CD4-positive, alpha-beta T cell (primary cell): ENCODE results near the gene RABIF. TPM values are rescaled to one million over a fixed set of nuclear protein-coding genes. Genes with fewer than 3 reads are reported as not detected.
A peak's percentile ranks its signal among the peaks of the same experiment; 100 is the strongest.

Experiments used
- ATAC-seq: fragments of 200-7000 bp; cut with Tn5 transposase; one replicate; pipeline ENCODE4 v1.10.0; 2022; ENCODE audit warnings: mild to moderate bottlenecking; ENCODE audit not compliant: poor library complexity
- CTCF ChIA-PET: fragments of 350-600 bp; sonication (Branson Sonifier 250); formaldehyde crosslinking; loops from one replicate; lab custom pipeline; 2021; ENCODE audit warnings: antibody characterized with exemption, inconsistent platforms; lab: Charles Lee
- POLR2A ChIA-PET: fragments of 350-600 bp; sonication (Branson Sonifier 250); formaldehyde crosslinking; loops from one replicate; lab custom pipeline; 2021; ENCODE audit warnings: antibody characterized with exemption, inconsistent platforms; lab: Charles Lee
- DNase-seq, 14 experiments: peaks; one replicate each; pipeline ENCODE4 v3.0.0-alpha.2; 2013 to 2020; ENCODE audit warnings: mixed read lengths in 2 of 14
- H3K27ac ChIP-seq, 2 donors: one replicate each; pipeline versions ENCODE4 v1.5.1 to v1.7.0; 2013; ENCODE audit warnings: low read length in 2 of 2, low read depth in 1 of 2, mild to moderate bottlenecking in 1 of 2
- H3K27me3 ChIP-seq, 2 experiments: 1 replicate in 1 of 2; 2 replicates in 1 of 2; pipeline versions ENCODE4 v1.6.1 to v1.7.0; 2013; ENCODE audit warnings: low read length in 2 of 2, control low read depth in 1 of 2, mild to moderate bottlenecking in 1 of 2, moderate library complexity in 1 of 2; ENCODE audit not compliant: insufficient read depth in 2 of 2, control insufficient read depth in 1 of 2
- H3K36me3 ChIP-seq: one replicate; pipeline ENCODE4 v1.6.1; 2013; ENCODE audit warnings: low read length, control low read depth; ENCODE audit not compliant: insufficient read depth
- H3K4me1 ChIP-seq: one replicate; pipeline ENCODE4 v1.6.1; 2013; ENCODE audit warnings: low read length, control low read depth; ENCODE audit not compliant: insufficient read depth
- H3K4me3 ChIP-seq: one replicate; pipeline ENCODE4 v1.5.1; 2013; ENCODE audit warnings: mild to moderate bottlenecking, low read length, moderate library complexity
- H3K9me3 ChIP-seq, 2 experiments: 1 replicate in 1 of 2; 2 replicates in 1 of 2; pipeline versions ENCODE4 v1.6.1 to v1.7.0; 2013; ENCODE audit warnings: low read length in 2 of 2, mild to moderate bottlenecking in 2 of 2, control low read depth in 1 of 2, moderate library complexity in 1 of 2; ENCODE audit not compliant: control insufficient read depth in 1 of 2, insufficient read depth in 1 of 2
- H3K27ac Mint-ChIP-seq: one replicate; pipeline ENCODE4 v1.8.0; 2020; ENCODE audit warnings: mixed read lengths
- H3K27me3 Mint-ChIP-seq: one replicate; pipeline ENCODE4 v1.8.0; 2021; ENCODE audit warnings: mixed read lengths
- H3K36me3 Mint-ChIP-seq: one replicate; pipeline ENCODE4 v1.8.0; 2021; ENCODE audit warnings: low read depth, mixed read lengths
- H3K4me1 Mint-ChIP-seq: one replicate; pipeline ENCODE4 v1.8.0; 2021; ENCODE audit warnings: low read depth, mixed read lengths
- H3K4me3 Mint-ChIP-seq: one replicate; pipeline ENCODE4 v1.8.0; 2020; ENCODE audit warnings: mild to moderate bottlenecking, mixed read lengths
- H3K9me3 Mint-ChIP-seq: one replicate; pipeline ENCODE4 v1.8.0; 2020; ENCODE audit warnings: mixed read lengths
- intact Hi-C, 2 experiments: fragments of 100-400 bp; cut with DNase I in 1 of 2; cut with micrococcal nuclease in 1 of 2; formaldehyde crosslinking; loops; one replicate each; pipeline versions ENCODE4 v1.15.1 to v1.9.0; 2023 to 2025; cut with DNase I, micrococcal nuclease
- total RNA-seq, 174 experiments: library from RNA in 2 of 174; stranded (reverse) in 2 of 174; gene quantifications; one replicate each; pipeline ENCODE4 v1.2.3 and lab custom pipeline; 2021 to 2026
- TF ChIP-seq, protein P1 (sequence below): fragments of 200-600 bp; IDR thresholded peaks from one replicate; pipeline ENCODE4 v1.8.0; 2022; ENCODE audit warnings: antibody characterized with exemption, mild to moderate bottlenecking

Gene RABIF
- total RNA-seq, 2 experiments from 2014 or later, result 9.1 to 9.2 TPM

DNA sequence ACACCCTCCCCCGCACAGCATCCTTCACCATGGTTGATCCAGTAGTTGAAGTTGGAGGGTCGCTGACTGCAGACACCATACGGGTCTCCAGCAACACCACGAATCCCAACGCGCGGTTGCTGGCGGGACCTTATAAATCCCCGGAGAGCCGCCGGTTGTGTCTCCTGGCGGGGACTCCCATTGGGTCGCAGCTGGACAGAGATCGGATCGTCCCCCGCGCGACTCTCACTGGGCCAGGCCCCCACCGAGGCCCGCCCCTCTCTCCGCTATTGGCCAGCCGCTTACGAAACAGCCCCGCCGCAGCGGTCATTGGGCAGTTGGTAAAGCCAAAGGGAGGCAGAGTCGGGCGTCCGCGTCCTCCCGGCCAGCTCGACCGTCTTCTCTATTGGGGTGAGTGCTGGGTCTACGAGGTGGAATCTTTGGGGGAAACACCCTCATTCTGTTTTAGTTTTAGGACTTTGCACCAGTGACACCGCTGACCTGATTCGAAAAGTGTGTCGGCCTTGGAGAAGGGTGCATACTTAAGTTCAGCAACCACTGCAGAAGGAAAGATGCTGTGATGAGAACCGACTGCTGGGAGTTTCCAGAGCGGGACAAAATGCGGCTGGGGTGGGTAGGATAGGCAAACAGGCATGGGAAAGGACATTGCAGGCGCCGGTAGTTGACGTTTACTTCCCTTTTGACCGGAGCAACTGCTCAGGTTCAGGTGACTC is 27.4 kb downstream of the RABIF start:
- Histone ChIP-seq H3K4me1 (peaks cover 16% of the 10 kb centered on the region), H3K4me3 (peak overlapping the region; percentile 57), H3K27ac (no peak overlapping the region), H3K27me3 (peaks cover 37 to 40% of the 10 kb centered on the region in 2 experiments), H3K36me3 (no peaks in the 10 kb centered on the region), H3K9me3 (peaks cover 0 to 9% of the 10 kb centered on the region in 2 experiments)
- ChIA-PET POLR2A (interaction anchor here (0.8 kb wide), 1 partner anchor 27 kb away, joined by 4 read pairs; the partner anchor contains the start of gene RABIF), CTCF (interaction anchor here (1.0 kb wide), 1 partner anchor 111 kb away, joined by 5 read pairs; no protein-coding TSS in a partner anchor)
- intact Hi-C loops, result no loop called here
- peak in 9 of 14 experiments; percentile 2 to 62 (median 21) for DNase-seq
- Mint-ChIP-seq H3K4me1 (peaks cover 16% of the 10 kb centered on the region), H3K4me3 (peak overlapping the region; percentile 79), H3K36me3 (no peaks in the 10 kb centered on the region), H3K9me3 (no peaks in the 10 kb centered on the region), H3K27me3 (peaks cover 73% of the 10 kb centered on the region), H3K27ac (no peak overlapping the region)
- TF ChIP-seq, protein P1, sequence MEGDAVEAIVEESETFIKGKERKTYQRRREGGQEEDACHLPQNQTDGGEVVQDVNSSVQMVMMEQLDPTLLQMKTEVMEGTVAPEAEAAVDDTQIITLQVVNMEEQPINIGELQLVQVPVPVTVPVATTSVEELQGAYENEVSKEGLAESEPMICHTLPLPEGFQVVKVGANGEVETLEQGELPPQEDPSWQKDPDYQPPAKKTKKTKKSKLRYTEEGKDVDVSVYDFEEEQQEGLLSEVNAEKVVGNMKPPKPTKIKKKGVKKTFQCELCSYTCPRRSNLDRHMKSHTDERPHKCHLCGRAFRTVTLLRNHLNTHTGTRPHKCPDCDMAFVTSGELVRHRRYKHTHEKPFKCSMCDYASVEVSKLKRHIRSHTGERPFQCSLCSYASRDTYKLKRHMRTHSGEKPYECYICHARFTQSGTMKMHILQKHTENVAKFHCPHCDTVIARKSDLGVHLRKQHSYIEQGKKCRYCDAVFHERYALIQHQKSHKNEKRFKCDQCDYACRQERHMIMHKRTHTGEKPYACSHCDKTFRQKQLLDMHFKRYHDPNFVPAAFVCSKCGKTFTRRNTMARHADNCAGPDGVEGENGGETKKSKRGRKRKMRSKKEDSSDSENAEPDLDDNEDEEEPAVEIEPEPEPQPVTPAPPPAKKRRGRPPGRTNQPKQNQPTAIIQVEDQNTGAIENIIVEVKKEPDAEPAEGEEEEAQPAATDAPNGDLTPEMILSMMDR, result no peak
- peak; percentile 43 for ATAC-seq

DNA sequence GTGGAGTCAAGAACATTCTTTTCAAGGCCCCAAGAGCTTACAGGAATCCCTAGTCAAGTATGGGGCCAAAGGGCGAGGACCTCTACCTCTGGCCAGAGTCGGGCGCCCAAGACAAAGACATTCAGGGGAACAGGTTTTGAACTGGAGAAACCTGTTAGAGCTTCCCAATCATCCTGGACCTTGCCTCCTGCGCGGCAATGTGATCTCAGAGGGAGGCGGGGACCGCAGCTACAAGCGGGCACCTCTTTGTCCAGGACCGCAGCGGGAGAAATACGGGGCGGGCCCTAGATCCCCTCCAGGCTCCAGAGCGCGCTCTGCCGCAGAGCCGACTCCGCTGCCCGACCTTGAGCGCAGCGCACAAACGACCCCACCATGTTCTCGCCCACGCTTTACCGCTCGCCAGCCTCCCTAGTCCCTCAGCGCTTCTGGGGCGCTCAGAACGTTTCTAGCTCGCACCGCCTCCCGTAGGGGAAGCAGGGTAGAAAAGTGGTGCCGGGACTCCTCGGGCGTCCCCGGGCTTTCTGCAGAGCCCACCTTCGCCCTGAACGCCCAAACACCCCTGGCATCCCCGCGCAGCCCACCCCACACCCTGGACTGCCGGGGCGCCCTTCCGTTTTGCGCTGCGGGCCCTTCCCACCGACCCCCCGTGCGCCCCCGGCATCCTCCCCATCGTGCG is 28.1 kb downstream of the RABIF start:
- Mint-ChIP-seq H3K9me3 (no peaks in the 10 kb centered on the region), H3K4me1 (peaks cover 16% of the 10 kb centered on the region), H3K27ac (no peak overlapping the region), H3K27me3 (peaks cover 66% of the 10 kb centered on the region), H3K4me3 (peak overlapping the region; percentile 79), H3K36me3 (no peaks in the 10 kb centered on the region)
- DNase-seq (peak in 5 of 14 experiments; percentile 14 to 41 (median 32)), ATAC-seq (peak; percentile 65)
- ChIA-PET CTCF (no interaction called here), POLR2A (interaction anchor here (0.8 to 1.5 kb wide), 2 partner anchors 25 to 28 kb away, joined by 4 read pairs; partner anchors contain the start of gene RABIF)
- Histone ChIP-seq H3K4me1 (peaks cover 16% of the 10 kb centered on the region), H3K36me3 (no peaks in the 10 kb centered on the region), H3K27ac (no peak overlapping the region), H3K27me3 (peaks cover 34 to 37% of the 10 kb centered on the region in 2 experiments), H3K9me3 (peaks cover 0 to 9% of the 10 kb centered on the region in 2 experiments), H3K4me3 (peak overlapping the region; percentile 57)
- intact Hi-C loops, result no loop called here
- TF ChIP-seq, protein P1, result no peak

DNA sequence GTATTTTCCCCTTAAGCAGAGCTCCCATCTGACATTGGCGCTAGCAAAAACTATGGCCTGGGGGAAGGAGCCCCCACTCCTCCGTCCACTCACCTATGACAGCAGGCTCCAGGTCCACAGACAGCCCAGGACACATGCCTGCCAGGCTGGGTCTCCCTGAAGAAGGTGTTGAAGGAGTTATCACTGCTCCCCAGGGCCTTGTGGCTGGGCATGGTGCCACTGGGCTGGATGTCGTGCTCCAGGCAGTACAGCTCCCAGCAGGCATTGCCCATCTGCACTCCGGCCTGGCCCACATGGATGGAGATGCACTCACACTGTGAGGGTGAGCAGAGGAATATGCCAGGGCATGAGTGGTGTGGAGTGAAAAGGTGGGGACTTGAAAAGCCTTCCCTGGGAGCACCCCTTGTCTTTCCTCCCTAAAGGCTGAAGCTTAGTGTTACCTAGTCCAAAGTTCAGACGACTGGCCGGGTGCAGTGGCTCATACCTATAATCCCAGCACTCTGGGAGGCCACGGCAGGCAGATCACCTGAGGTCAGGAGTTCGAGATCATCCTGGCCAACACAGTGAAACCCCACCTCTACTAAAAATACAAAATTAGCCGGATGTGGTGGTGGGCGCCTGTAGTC is 30.0 kb downstream of the RABIF start:
- Histone ChIP-seq H3K36me3 (no peaks in the 10 kb centered on the region), H3K4me1 (peaks cover 16% of the 10 kb centered on the region), H3K4me3 (no peak overlapping the region), H3K9me3 (peaks cover 0 to 9% of the 10 kb centered on the region in 2 experiments), H3K27ac (no peak overlapping the region), H3K27me3 (peaks cover 32 to 33% of the 10 kb centered on the region in 2 experiments)
- CTCF ChIA-PET, result no interaction called here
- no peak overlapping the region for H3K27ac Mint-ChIP-seq
- TF ChIP-seq, protein P1, result no peak
- DNase-seq (no peak), ATAC-seq (no peak)
- no peaks in the 10 kb centered on the region for H3K9me3 Mint-ChIP-seq
- POLR2A ChIA-PET, result no interaction called here
- no peaks in the 10 kb centered on the region for H3K36me3 Mint-ChIP-seq
- peaks cover 16% of the 10 kb centered on the region for H3K4me1 Mint-ChIP-seq
- intact Hi-C loops, result no loop called here
- peaks cover 47% of the 10 kb centered on the region for H3K27me3 Mint-ChIP-seq
- H3K4me3 Mint-ChIP-seq, result no peak overlapping the region
